GM12878 (cell line): Measurements from ENCODE around the gene NPLOC4. TPM values are rescaled to one million over a fixed set of nuclear protein-coding genes. Genes with fewer than 3 reads are reported as not detected.

Experiments used
- ATAC-seq: fragments of 200-7000 bp; cut with Tn5 transposase; 3 replicates; pipeline ENCODE4 v1.9.1; 2020; ENCODE audit warnings: mild to moderate bottlenecking, moderate library complexity
- BruUV-seq: library from RNA; stranded (reverse); fragments of 400-500 nt; replicated peaks from 2 replicates; lab custom pipeline; 2021; lab: Mats Ljungman, UMichigan
- CTCF ChIA-PET: fragments of 300-600 bp; sonication (Branson Sonifier 250); formaldehyde crosslinking; extraction: SDS; loops from one replicate; lab custom pipeline; 2021; ENCODE audit warnings: inconsistent platforms; lab: Yijun Ruan, JAX
- POLR2A ChIA-PET: fragments of 350-600 bp; formaldehyde crosslinking; extraction: SDS; loops from one replicate; lab custom pipeline; 2021; ENCODE audit warnings: inconsistent platforms; lab: Charles Lee
- RAD21 ChIA-PET: fragments of 300-600 bp; sonication (Branson Sonifier 250); formaldehyde crosslinking; loops from one replicate; lab custom pipeline; 2023; ENCODE audit warnings: antibody characterized with exemption; ENCODE audit not compliant: unreplicated experiment; lab: Charles Lee
- SMC1A ChIA-PET: fragments of 300-600 bp; sonication (Branson Sonifier 250); formaldehyde crosslinking; loops from one replicate; lab custom pipeline; 2023; ENCODE audit not compliant: unreplicated experiment, uncharacterized antibody; lab: Charles Lee
- DNase-seq: peaks from one replicate; pipeline ENCODE4 v3.0.0-alpha.2; 2011; ENCODE audit warnings: low read depth, low spot score
- FAIRE-seq: peaks from 3 replicates; lab custom pipeline; 2011; peaks lifted over from hg19 to GRCh38; lab: Jason Lieb, UNC
- H2AFZ ChIP-seq: 2 replicates; pipeline ENCODE4 v1.6.0; 2011; ENCODE audit warnings: low read depth, low read length, control low read depth; ENCODE audit not compliant: control insufficient read depth
- H3K27ac ChIP-seq: 2 replicates; pipeline ENCODE4 v1.5.1; 2011; ENCODE audit warnings: control low read depth; ENCODE audit not compliant: control insufficient read depth, insufficient read depth
- H3K27me3 ChIP-seq, 2 experiments: replicated peaks in 1 of 2; 2 replicates each; pipeline versions ENCODE4 v1.6.0 to v1.6.1; 2011; ENCODE audit warnings: low read length in 1 of 2; ENCODE audit not compliant: control insufficient read depth in 2 of 2, insufficient read depth in 2 of 2
- H3K36me3 ChIP-seq, 2 experiments: 2 replicates each; pipeline ENCODE4 v1.5.1; 2011; ENCODE audit warnings: low read length in 1 of 2; ENCODE audit not compliant: control insufficient read depth in 2 of 2, insufficient read depth in 2 of 2
- H3K4me1 ChIP-seq: 2 replicates; pipeline ENCODE4 v1.6.1; 2011; ENCODE audit warnings: mild to moderate bottlenecking, low read length, moderate library complexity, mixed read lengths; ENCODE audit not compliant: control insufficient read depth, insufficient read depth
- H3K4me2 ChIP-seq: 2 replicates; pipeline ENCODE4 v1.6.0; 2011; ENCODE audit warnings: control low read depth; ENCODE audit not compliant: control insufficient read depth, insufficient read depth
- H3K4me3 ChIP-seq: fragments of 200-600 bp; sonication (generic); 2 replicates; pipeline ENCODE4 v1.5.1; 2016
- H3K79me2 ChIP-seq: 2 replicates; pipeline ENCODE4 v1.6.0; 2011; ENCODE audit warnings: low read length; ENCODE audit not compliant: control insufficient read depth, insufficient read depth
- H3K9ac ChIP-seq: 2 replicates; pipeline ENCODE4 v1.8.0; 2011; ENCODE audit warnings: low read length, control low read depth, mixed read lengths; ENCODE audit not compliant: control insufficient read depth, insufficient read depth
- H3K9me3 ChIP-seq: replicated peaks from 3 replicates; pipeline ENCODE4 v1.5.1; 2011; ENCODE audit warnings: mild to moderate bottlenecking, low read length; ENCODE audit not compliant: control insufficient read depth, insufficient read depth
- H4K20me1 ChIP-seq: 2 replicates; pipeline ENCODE4 v1.6.0; 2011; ENCODE audit not compliant: control insufficient read depth, insufficient read depth
- ATF7 ChIP-seq: fragments of 450-650 bp; IDR thresholded peaks from 2 replicates; pipeline ENCODE4 v1.6.1; 2016; ENCODE audit warnings: low read depth, mild to moderate bottlenecking
- BCLAF1 ChIP-seq: fragments of 450-650 bp; IDR thresholded peaks from 2 replicates; pipeline ENCODE4 v1.6.1; 2017; ENCODE audit warnings: antibody characterized with exemption, mild to moderate bottlenecking, moderate library complexity
- EGR1 ChIP-seq, 2 experiments: IDR thresholded peaks; 1 replicate in 1 of 2; 2 replicates in 1 of 2; pipeline ENCODE4 v1.6.1; 2011 to 2012; ENCODE audit warnings: low read depth in 2 of 2, low read length in 2 of 2, borderline replicate concordance in 1 of 2, mild to moderate bottlenecking in 1 of 2, moderate library complexity in 1 of 2
- NKRF ChIP-seq: fragments of 450-650 bp; conservative IDR thresholded peaks from 2 replicates; pipeline ENCODE4 v1.6.1; 2017; ENCODE audit warnings: mild to moderate bottlenecking, moderate library complexity
- PAX5 ChIP-seq: IDR thresholded peaks from 2 replicates; pipeline ENCODE4 v1.6.1; 2011; ENCODE audit warnings: low read depth, low read length, borderline replicate concordance
- POLR2AphosphoS2 ChIP-seq: IDR thresholded peaks from 2 replicates; pipeline ENCODE4 v1.6.1; 2011; ENCODE audit warnings: low read depth, mild to moderate bottlenecking, low read length, improper control_type of control experiment, moderate library complexity
- POLR2AphosphoS5 ChIP-seq: IDR thresholded peaks from 2 replicates; pipeline ENCODE4 v1.6.1; 2011; ENCODE audit warnings: mild to moderate bottlenecking, low read length, inconsistent platforms
- SMAD1 ChIP-seq: fragments of 450-650 bp; IDR thresholded peaks from 2 replicates; pipeline ENCODE4 v1.6.1; 2018; ENCODE audit warnings: mild to moderate bottlenecking, low read depth; ENCODE audit not compliant: partially characterized antibody
- TCF12 ChIP-seq: IDR thresholded peaks from 2 replicates; pipeline ENCODE4 v1.6.1; 2011; ENCODE audit warnings: low read depth, mild to moderate bottlenecking, low read length
- WGBS: methylation state at CpG from one replicate; pipeline ENCODE4 v1.1.6; 2016; ENCODE audit warnings: low lambda C conversion rate; ENCODE audit not compliant: insufficient replicate concordance, insufficient coverage; ENCODE audit errors: missing lambda C conversion rate; 5-methylcytosine and 5-hydroxymethylcytosine counted together
- in situ Hi-C: fragments of 300-500 bp; cut with MboI; formaldehyde crosslinking; loops from 9 replicates; pipeline ENCODE4 v1.14.3; 2018; ENCODE audit warnings: mixed read lengths
- intact Hi-C: fragments of 100-400 bp; cut with micrococcal nuclease; formaldehyde crosslinking; loops from one replicate; pipeline ENCODE4 v1.14.2; 2022; ENCODE audit not compliant: unreplicated experiment
- polyA plus RNA-seq, 11 experiments: library from polyadenylated mRNA; depleted of rRNA in 4 of 11; unstranded in 6 of 11; stranded (reverse) in 5 of 11; fragments of >200 nt; fragmentation: Nextera tagmentation in 4 of 11; fragmentation: Illumina TruSeq in 1 of 11; extraction: Ambion mirVana in 4 of 11; extraction: Trizol in 1 of 11; gene quantifications; 1 replicate in 1 of 11; 2 replicates in 10 of 11; pipeline versions ENCODE4 v1.2.1 to v1.2.3, GENCODE V29; 2011 to 2016; ENCODE audit warnings: inconsistent platforms in 2 of 11, missing spikeins in 2 of 11, low read depth in 1 of 11
- total RNA-seq, 4 experiments: library from RNA; depleted of rRNA in 3 of 4; stranded (reverse); fragments of >200 nt in 3 of 4; fragmentation: Illumina TruSeq in 1 of 4; extraction: Trizol in 1 of 4; gene quantifications; 2 replicates each; pipeline versions ENCODE4 v1.2.1 to v1.2.3, GENCODE V29; 2013 to 2021

The NPLOC4 gene
- total and polyA plus RNA-seq, 10 of the 15 experiments (the other 5 are each of a cell fraction or from before 2014, with no cell fraction given) = 1.5 to 83.7 (median 45.8) TPM

- Histone ChIP-seq H3K27ac (peak overlapping the region; percentile 31), H2AFZ (no peak overlapping the region), H3K79me2 (peaks cover 59% of the 10 kb centered on the region), H3K4me1 (no peaks in the 10 kb centered on the region), H4K20me1 (peaks cover 11% of the 10 kb centered on the region), H3K4me2 (peak overlapping the region; percentile 85), H3K36me3 (peaks cover 18 to 29% of the 10 kb centered on the region in 2 experiments), H3K27me3 (no peaks in the 10 kb centered on the region), H3K9me3 (no peaks in the 10 kb centered on the region; the same call in 2 of the 3 replicates), H3K9ac (peak overlapping the region; percentile 85), H3K4me3 (peak overlapping the region; percentile 95)
- no peak for DNase-seq
- intact Hi-C loops = loop anchor here (10.0 kb wide), 1 partner anchor 255 kb away; no protein-coding TSS in a partner anchor
- ATAC-seq = no peak
- ChIA-PET CTCF (interaction anchor here (0.7 to 1.5 kb wide), 2 partner anchors 13 to 25 kb away, joined by 3 to 4 read pairs; no protein-coding TSS in a partner anchor), RAD21 (interaction anchor here (1.1 to 1.2 kb wide), 2 partner anchors 9 to 10 kb away, joined by 3 to 4 read pairs; no protein-coding TSS in a partner anchor), SMC1A (interaction anchor here (2.2 kb wide), 1 partner anchor 26 kb away, joined by 9 read pairs; no protein-coding TSS in a partner anchor), POLR2A (interaction anchor here (1.0 to 2.4 kb wide), 2 partner anchors 8 to 42 kb away, joined by 3 to 16 read pairs; partner anchors contain the start of gene FAAP100)
- under 1% methylated on average over 22 of the region's 22 CpGs for WGBS
- BruUV-seq = no TSS peak
- in situ Hi-C loops = no loop called here
- peak; percentile 17; the same call in 1 of the 2 replicates for TF ChIP-seq BCLAF1
- no peak for TF ChIP-seq EGR1 (IDR thresholded peaks at IDR 0.05; ENCODE audit: borderline replicate concordance in 1 of 2, low read depth in 2 of 2, low read length in 2 of 2)
- TF ChIP-seq SMAD1 = peak; percentile 13
- peak; percentile 16; the same call in 1 of the 2 replicates for TF ChIP-seq PAX5
- peak; percentile 89 for TF ChIP-seq POLR2AphosphoS5
- no peak for TF ChIP-seq NKRF
- TF ChIP-seq POLR2AphosphoS2 = 0 out of 2 replicates have a peak, but pooled peaks have one; percentile 30
- no peak for TF ChIP-seq ATF7
- no peak for TF ChIP-seq TCF12
- FAIRE-seq = no peak
Measured at GRCh38 chr17:81509972-81510784, 126.7 kb downstream of the NPLOC4 start.
